H1 (cell line): ENCODE measurements around the gene THAP4. TPM values are rescaled to one million over a fixed set of nuclear protein-coding genes. Genes with fewer than 3 reads are reported as not detected.

ENCODE experiments used
- CTCF ChIA-PET: fragments of 300-600 bp; sonication (Branson Sonifier 250); formaldehyde crosslinking; loops from one replicate; lab custom pipeline; 2021; ENCODE audit not compliant: partially characterized antibody; lab: Charles Lee
- POLR2A ChIA-PET: fragments of 300-600 bp; sonication (Branson Sonifier 250); formaldehyde crosslinking; loops from one replicate; lab custom pipeline; 2021; ENCODE audit warnings: inconsistent platforms; ENCODE audit not compliant: partially characterized antibody; lab: Charles Lee
- DNase-seq, 2 experiments: peaks; one replicate each; pipeline versions ENCODE4 v3.0.0 to v3.0.0-alpha.2; 2010 to 2022; ENCODE audit warnings: low spot score in 2 of 2, low read depth in 1 of 2, mixed read lengths in 1 of 2
- FAIRE-seq: peaks from 2 replicates; lab custom pipeline; 2011; peaks lifted over from hg19 to GRCh38; lab: Jason Lieb, UNC
- H2AFZ ChIP-seq: 2 replicates; pipeline ENCODE4 v1.8.1; 2012; ENCODE audit warnings: low read length, inconsistent platforms
- H2AK5ac ChIP-seq: 2 replicates; pipeline ENCODE4 v1.6.1; 2013; ENCODE audit warnings: low read depth, low read length
- H2BK120ac ChIP-seq: replicated peaks from 2 replicates; pipeline ENCODE3; 2013; ENCODE audit warnings: low read depth, low read length, inconsistent platforms
- H2BK12ac ChIP-seq: 2 replicates; pipeline ENCODE4 v1.6.1; 2013; ENCODE audit warnings: low read depth, low read length
- H2BK15ac ChIP-seq: 2 replicates; pipeline ENCODE4 v1.6.1; 2013; ENCODE audit warnings: low read length
- H2BK20ac ChIP-seq: 2 replicates; pipeline ENCODE4 v1.6.1; 2013; ENCODE audit warnings: low read length
- H2BK5ac ChIP-seq: 2 replicates; pipeline ENCODE4 v1.6.1; 2013; ENCODE audit warnings: low read depth, low read length
- H3K14ac ChIP-seq: 2 replicates; pipeline ENCODE4 v1.6.1; 2013; ENCODE audit warnings: inconsistent platforms; ENCODE audit not compliant: insufficient read length
- H3K18ac ChIP-seq: 2 replicates; pipeline ENCODE4 v1.6.1; 2013; ENCODE audit warnings: low read length; ENCODE audit errors: extremely low read depth
- H3K23ac ChIP-seq: 2 replicates; pipeline ENCODE4 v1.6.1; 2013; ENCODE audit warnings: inconsistent platforms; ENCODE audit not compliant: insufficient read length
- H3K23me2 ChIP-seq: 2 replicates; pipeline ENCODE4 v1.6.1; 2013; ENCODE audit warnings: low read depth, low read length
- H3K27ac ChIP-seq: 2 replicates; pipeline ENCODE4 v1.6.1; 2011; ENCODE audit warnings: low read depth, low read length, inconsistent platforms
- H3K27me3 ChIP-seq, 4 experiments: replicated peaks in 1 of 4; 1 replicate in 1 of 4; 2 replicates in 3 of 4; pipeline versions ENCODE4 v1.6.1 to v1.8.1; 2011 to 2013; ENCODE audit warnings: low read length in 3 of 4, mild to moderate bottlenecking in 3 of 4, inconsistent platforms in 2 of 4, mixed read lengths in 2 of 4, moderate library complexity in 1 of 4; ENCODE audit not compliant: control insufficient read depth in 3 of 4, insufficient read depth in 3 of 4; ENCODE audit errors: extremely low read depth in 1 of 4
- H3K36me3 ChIP-seq, 4 experiments: 2 replicates each; pipeline versions ENCODE4 v1.6.1 to v1.8.1; 2011 to 2013; ENCODE audit warnings: mild to moderate bottlenecking in 4 of 4, low read length in 3 of 4, moderate library complexity in 2 of 4, control low read depth in 1 of 4, inconsistent platforms in 1 of 4; ENCODE audit not compliant: insufficient read depth in 4 of 4, control insufficient read depth in 2 of 4
- H3K4ac ChIP-seq: replicated peaks from 2 replicates; pipeline ENCODE3; 2013; ENCODE audit warnings: low read length, low read depth, mixed read lengths, inconsistent platforms; ENCODE audit not compliant: insufficient read length
- H3K4me1 ChIP-seq, 4 experiments: replicated peaks in 1 of 4; 1 replicate in 1 of 4; 2 replicates in 3 of 4; pipeline versions ENCODE4 v1.6.1 to v1.8.1; 2011 to 2013; ENCODE audit warnings: low read length in 3 of 4, inconsistent platforms in 2 of 4, mixed read lengths in 1 of 4; ENCODE audit not compliant: insufficient read depth in 4 of 4, control insufficient read depth in 3 of 4
- H3K4me2 ChIP-seq, 2 experiments: 2 replicates each; pipeline versions ENCODE4 v1.6.1 to v1.8.1; 2011 to 2013; ENCODE audit warnings: low read depth in 2 of 2, low read length in 2 of 2, control low read depth in 1 of 2, inconsistent platforms in 1 of 2, mild to moderate bottlenecking in 1 of 2; ENCODE audit not compliant: insufficient read depth in 1 of 2
- H3K4me3 ChIP-seq, 4 experiments: fragments of 200-600, 300-600 bp in 1 of 4; sonication (generic), shearing (Covaris generic), sonication (Bioruptor Twin) in 1 of 4; 2 replicates each; pipeline versions ENCODE4 v1.5.1 to v1.8.1; 2011 to 2016; ENCODE audit warnings: low read length in 4 of 4, low read depth in 3 of 4, control low read depth in 2 of 4, inconsistent platforms in 2 of 4, mild to moderate bottlenecking in 2 of 4, mixed read lengths in 1 of 4, moderate library complexity in 1 of 4; ENCODE audit not compliant: insufficient read depth in 2 of 4; ENCODE audit errors: extremely low read depth in 1 of 4
- H3K56ac ChIP-seq: replicated peaks from 2 replicates; pipeline ENCODE3; 2013; ENCODE audit warnings: low read depth, mild to moderate bottlenecking, mixed read lengths, low read length, inconsistent platforms; ENCODE audit not compliant: insufficient read length
- H3K79me1 ChIP-seq: 2 replicates; pipeline ENCODE4 v1.6.1; 2013; ENCODE audit warnings: low read depth, low read length, control low read depth
- H3K79me2 ChIP-seq, 2 experiments: 2 replicates each; pipeline versions ENCODE4 v1.6.1 to v1.8.1; 2012 to 2013; ENCODE audit warnings: low read length in 2 of 2, mild to moderate bottlenecking in 2 of 2, inconsistent platforms in 1 of 2; ENCODE audit not compliant: insufficient read depth in 2 of 2, control insufficient read depth in 1 of 2
- H3K9ac ChIP-seq, 4 experiments: replicated peaks in 1 of 4; 1 replicate in 1 of 4; 2 replicates in 3 of 4; pipeline versions ENCODE4 v1.6.1 to v1.8.1; 2011 to 2013; ENCODE audit warnings: low read depth in 3 of 4, low read length in 3 of 4, control low read depth in 2 of 4, mild to moderate bottlenecking in 2 of 4, moderate library complexity in 2 of 4, inconsistent platforms in 1 of 4; ENCODE audit errors: extremely low read depth in 1 of 4
- H3K9me3 ChIP-seq, 2 experiments: 2 replicates each; pipeline versions ENCODE4 v1.6.1 to v1.8.1; 2012 to 2013; ENCODE audit warnings: mild to moderate bottlenecking in 2 of 2, moderate library complexity in 2 of 2, control low read depth in 1 of 2, inconsistent platforms in 1 of 2, low read depth in 1 of 2, low read length in 1 of 2, mixed read lengths in 1 of 2; ENCODE audit not compliant: insufficient read depth in 2 of 2
- H4K20me1 ChIP-seq, 2 experiments: replicated peaks in 1 of 2; 2 replicates each; pipeline versions ENCODE3 to v1.8.1; 2011 to 2013; ENCODE audit warnings: inconsistent platforms in 2 of 2, low read length in 2 of 2, mild to moderate bottlenecking in 1 of 2; ENCODE audit not compliant: insufficient read depth in 2 of 2, control insufficient read depth in 1 of 2
- H4K5ac ChIP-seq: 2 replicates; pipeline ENCODE4 v1.6.1; 2013; ENCODE audit warnings: low read length, low read depth, mixed read lengths, inconsistent platforms; ENCODE audit not compliant: insufficient read length
- H4K8ac ChIP-seq: 2 replicates; pipeline ENCODE4 v1.8.0; 2013; ENCODE audit warnings: mild to moderate bottlenecking, moderate library complexity, low read length, inconsistent platforms; ENCODE audit not compliant: insufficient read depth; ENCODE audit errors: extremely low read depth
- H4K91ac ChIP-seq: replicated peaks from 2 replicates; pipeline ENCODE3; 2013; ENCODE audit warnings: low read length, mixed read lengths, inconsistent platforms; ENCODE audit not compliant: insufficient read length
- BCL11A ChIP-seq, 2 experiments: IDR thresholded peaks; one replicate each; pipeline ENCODE4 v1.6.1; 2011; ENCODE audit warnings: low read depth in 2 of 2, low read length in 2 of 2, mild to moderate bottlenecking in 2 of 2
- HDAC2 ChIP-seq, 2 experiments: fragments of 300-600 bp in 1 of 2; sonication (generic) in 1 of 2; IDR thresholded peaks; 2 replicates each; pipeline ENCODE4 v1.6.1; 2011 to 2012; ENCODE audit warnings: low read depth in 2 of 2, low read length in 2 of 2, mild to moderate bottlenecking in 2 of 2, moderate library complexity in 2 of 2, borderline replicate concordance in 1 of 2, inconsistent platforms in 1 of 2
- KDM4A ChIP-seq: IDR thresholded peaks from one replicate; pipeline ENCODE4 v1.7.1; 2012; ENCODE audit warnings: low read depth, mild to moderate bottlenecking, moderate library complexity, low read length, inconsistent platforms; ENCODE audit not compliant: severe bottlenecking
- POLR2A ChIP-seq, 2 experiments: IDR thresholded peaks; 1 replicate in 1 of 2; 2 replicates in 1 of 2; pipeline ENCODE4 v1.6.1; 2011; ENCODE audit warnings: low read depth in 2 of 2, low read length in 2 of 2, mild to moderate bottlenecking in 2 of 2; ENCODE audit errors: control extremely low read depth in 1 of 2
- POU5F1 ChIP-seq: IDR thresholded peaks from 2 replicates; pipeline ENCODE4 v1.6.1; 2011; ENCODE audit warnings: low read depth, mild to moderate bottlenecking, low read length, moderate library complexity
- RXRA ChIP-seq: IDR thresholded peaks from 2 replicates; pipeline ENCODE4 v1.6.1; 2011; ENCODE audit warnings: low read depth, mild to moderate bottlenecking, low read length, moderate library complexity; ENCODE audit not compliant: insufficient read depth
- SP2 ChIP-seq: IDR thresholded peaks from 2 replicates; pipeline ENCODE4 v1.6.1; 2012; ENCODE audit warnings: mild to moderate bottlenecking, low read length, inconsistent platforms
- ZNF274 ChIP-seq: IDR thresholded peaks from 2 replicates; pipeline ENCODE4 v1.7.0; 2012; ENCODE audit warnings: low read length, borderline replicate concordance; ENCODE audit errors: extremely low read depth
- WGBS, 2 experiments: shearing (Covaris generic) in 1 of 2; methylation state at CpG; one replicate each; pipeline versions ENCODE4 v1.1.6 to v1.1.7; 2013 to 2015; ENCODE audit warnings: low lambda C conversion rate in 2 of 2, mixed read lengths in 2 of 2, inconsistent platforms in 1 of 2, low coverage in 1 of 2, missing lambda C conversion rate in 1 of 2; ENCODE audit not compliant: insufficient replicate concordance in 2 of 2, insufficient coverage in 1 of 2, insufficient read length in 1 of 2; ENCODE audit errors: extremely low coverage in 1 of 2, missing lambda C conversion rate in 1 of 2; 5-methylcytosine and 5-hydroxymethylcytosine counted together
- polyA plus RNA-seq, 7 experiments: library from polyadenylated mRNA; depleted of rRNA in 3 of 7; stranded (reverse) in 5 of 7; unstranded in 2 of 7; fragments of >200 nt in 5 of 7; fragments of 200-250 nt in 2 of 7; gene quantifications; 1 replicate in 5 of 7; 2 replicates in 1 of 7; 4 replicates in 1 of 7; pipeline versions ENCODE4 v1.2.1 to v1.2.3, GENCODE V29; 2011 to 2013; ENCODE audit warnings: missing spikeins in 2 of 7, mixed read lengths in 2 of 7
- total RNA-seq: library from RNA; stranded (reverse); fragmentation: NEBNext Ultra II Directional; extraction: Animal tissue kit (Norgen Biotek cat#: 25700); gene quantifications from 2 replicates; pipeline ENCODE4 v1.2.1, GENCODE V29; 2021

THAP4 gene
- total and polyA plus RNA-seq, 2 of the 8 experiments (the other 6 are each of a cell fraction or from before 2014, with no cell fraction given): 78.9 to 83.6 TPM

DNA sequence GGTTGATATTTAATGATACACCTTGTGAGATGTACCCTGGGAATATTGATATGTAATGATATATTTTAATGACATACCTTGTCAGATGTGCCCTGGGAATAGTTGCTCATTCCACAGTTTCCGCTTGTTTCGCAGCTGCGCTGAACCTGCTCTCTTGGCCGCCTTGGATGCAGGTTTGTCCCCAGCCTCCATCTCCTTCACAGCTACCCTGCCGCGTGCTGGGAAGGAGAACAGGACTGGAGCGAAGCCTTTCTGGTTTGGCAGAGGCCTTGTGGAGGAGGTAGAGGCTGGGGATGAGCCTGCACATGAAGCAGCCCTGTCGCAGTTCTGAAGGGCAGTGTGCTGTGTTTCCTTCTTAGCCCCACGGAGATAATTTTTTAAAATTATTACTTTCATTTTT lies 15.2 kb upstream of the THAP4 start:
- H2BK120ac ChIP-seq: no peak overlapping the region
- H2BK15ac ChIP-seq: no peak overlapping the region
- no peak overlapping the region for H3K23ac ChIP-seq
- H3K27ac ChIP-seq: no peak overlapping the region
- no peak overlapping the region for H2AFZ ChIP-seq
- H4K20me1 ChIP-seq: peaks cover 23 to 24% of the 10 kb centered on the region in 2 experiments
- 92% methylated on average over 9 of the region's 9 CpGs; no CpG with 5 or more reads in 1 of the 2 experiments for WGBS, 2 experiments
- no peaks in the 10 kb centered on the region for H3K9me3 ChIP-seq
- H3K56ac ChIP-seq: no peak overlapping the region
- no peaks in the 10 kb centered on the region for H3K23me2 ChIP-seq
- no peak overlapping the region for H3K18ac ChIP-seq
- H3K36me3 ChIP-seq: peaks cover 5 to 40% (median 24%) of the 10 kb centered on the region in 4 experiments; a peak in 7 of 8 replicates
- TF ChIP-seq POLR2A (IDR thresholded peaks at IDR 0.05; ENCODE audit: control extremely low read depth in 1 of 2, low read depth in 2 of 2, low read length in 2 of 2) (no peak), RXRA (no peak), SP2 (no peak), POU5F1 (no peak), HDAC2 (IDR thresholded peaks at IDR 0.05; ENCODE audit: borderline replicate concordance in 1 of 2, low read depth in 2 of 2, low read length in 2 of 2) (no peak), KDM4A (no peak), ZNF274 (no peak), BCL11A (IDR thresholded peaks at IDR 0.05; ENCODE audit: low read depth in 2 of 2, low read length in 2 of 2) (no peak)
- H3K79me2 ChIP-seq: peaks cover 6 to 42% of the 10 kb centered on the region in 2 experiments; a peak in 3 of 4 replicates
- no peak overlapping the region for H4K8ac ChIP-seq
- ChIA-PET POLR2A (no interaction called here), CTCF (no interaction called here)
- H3K27me3 ChIP-seq: no peaks in the 10 kb centered on the region
- peaks cover 10% of the 10 kb centered on the region for H3K79me1 ChIP-seq
- H2BK12ac ChIP-seq: no peak overlapping the region
- H4K5ac ChIP-seq: no peak overlapping the region
- peaks cover 2 to 11% (median 4%) of the 10 kb centered on the region in 4 experiments for H3K4me1 ChIP-seq
- DNase-seq: no peak
- no peak overlapping the region for H3K9ac ChIP-seq
- no peak overlapping the region; the same call in 1 of the 2 replicates for H2BK5ac ChIP-seq
- no peak for FAIRE-seq
- H3K14ac ChIP-seq: no peak overlapping the region
- no peak overlapping the region for H4K91ac ChIP-seq
- H3K4me2 ChIP-seq: no peak overlapping the region
- no peak overlapping the region for H2BK20ac ChIP-seq
- H3K4ac ChIP-seq: no peak overlapping the region
- H2AK5ac ChIP-seq: no peak overlapping the region
- no peak overlapping the region for H3K4me3 ChIP-seq
